GM12801 (cell line): ENCODE measurements around the gene CLSTN1.

Experiments
- CTCF ChIP-seq: IDR thresholded peaks from one replicate; pipeline ENCODE4 v1.5.1; 2011; ENCODE audit warnings: control low read depth; ENCODE audit not compliant: insufficient read length; ENCODE audit errors: extremely low read depth

CLSTN1 gene

GRCh38 chr1:9687120-9687873, 136.5 kb downstream of the CLSTN1 start:
- no peak for TF ChIP-seq CTCF

DNA sequence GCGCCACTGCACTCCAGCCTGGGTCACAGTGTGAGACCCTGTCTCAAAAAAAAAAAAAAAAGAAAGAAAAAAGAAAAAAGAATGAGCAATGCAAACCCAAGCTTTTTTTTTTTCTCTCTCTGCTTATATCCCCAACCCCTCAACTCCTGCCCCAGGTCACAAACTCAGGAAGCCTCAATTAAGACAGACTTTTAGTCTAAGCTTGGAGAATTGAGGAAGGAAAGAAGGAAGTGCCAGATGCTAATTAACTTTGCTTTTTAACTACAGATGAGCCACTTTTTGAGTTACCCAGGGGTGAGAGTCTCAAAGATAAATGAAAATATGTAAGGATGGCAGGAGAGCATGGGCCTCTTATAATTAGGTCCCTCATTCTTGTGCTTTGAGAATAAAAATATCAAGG, 139.0 kb downstream of the CLSTN1 start:
- no peak for TF ChIP-seq CTCF

DNA sequence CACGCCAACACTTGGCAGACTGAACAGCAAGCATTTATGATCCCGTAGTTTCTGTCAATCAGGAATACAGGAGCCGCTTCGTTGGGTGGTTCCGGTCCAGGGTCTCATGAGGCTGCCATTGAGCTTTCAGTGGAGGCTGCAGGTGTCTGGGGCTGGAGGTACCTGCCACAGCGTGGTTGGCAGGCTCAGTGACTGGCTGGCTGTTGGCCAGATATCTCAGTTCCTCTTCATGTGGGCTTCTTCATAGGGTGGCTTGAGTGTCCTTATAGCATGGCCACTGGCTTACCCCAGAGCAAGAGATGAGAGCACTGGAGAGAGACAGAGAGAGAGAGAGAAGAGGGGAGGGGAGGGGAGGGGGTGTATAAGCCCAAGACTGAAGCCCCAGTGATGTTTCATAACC, 142.9 kb downstream of the CLSTN1 start:
- no peak for TF ChIP-seq CTCF

- TF ChIP-seq CTCF, result no peak
Observed at GRCh38 chr1:9680091-9680490, 143.7 kb downstream of the CLSTN1 start.
